Neural crest cell (in vitro differentiated cells): ENCODE measurements around the gene VTN. TPM values are rescaled to one million over a fixed set of nuclear protein-coding genes. Genes with fewer than 3 reads are reported as not detected.

Experiments
- DNase-seq: peaks from one replicate; pipeline ENCODE4 v3.0.0; 2021; ENCODE audit warnings: low read depth, mixed read lengths, low spot score
- H3K27ac Mint-ChIP-seq: one replicate; pipeline ENCODE4 v1.8.0; 2021; ENCODE audit warnings: mild to moderate bottlenecking, mixed read lengths; ENCODE audit not compliant: unreplicated experiment
- H3K27me3 Mint-ChIP-seq: 2 replicates; pipeline ENCODE4 v1.8.0; 2021; ENCODE audit warnings: low read depth, mild to moderate bottlenecking, mixed read lengths
- H3K36me3 Mint-ChIP-seq: 2 replicates; pipeline ENCODE4 v1.8.0; 2021; ENCODE audit warnings: low read depth, mild to moderate bottlenecking, mixed read lengths
- H3K4me1 Mint-ChIP-seq: 2 replicates; pipeline ENCODE4 v1.8.0; 2021; ENCODE audit warnings: mixed read lengths
- H3K4me3 Mint-ChIP-seq: one replicate; pipeline ENCODE4 v1.8.0; 2021; ENCODE audit warnings: mild to moderate bottlenecking, mixed read lengths
- H3K9me3 Mint-ChIP-seq: 2 replicates; pipeline ENCODE4 v1.8.0; 2021; ENCODE audit warnings: mixed read lengths
- CTCF ChIP-seq: fragments of 200-600 bp; sonication (generic); conservative IDR thresholded peaks from 2 replicates; pipeline ENCODE4 v1.5.0; 2021; ENCODE audit warnings: antibody characterized with exemption, mild to moderate bottlenecking
- total RNA-seq: library from RNA; stranded (reverse); gene quantifications from 2 replicates; pipeline ENCODE4 v1.2.1, GENCODE V29; 2021

Gene VTN
- total RNA-seq, 1 donor from 2014 or later, result 0.40 TPM

- Mint-ChIP-seq H3K36me3 (no peaks in the 10 kb centered on the region), H3K27ac (no peak overlapping the region), H3K9me3 (no peaks in the 10 kb centered on the region), H3K27me3 (no peaks in the 10 kb centered on the region), H3K4me3 (peak overlapping the region; percentile 51), H3K4me1 (peaks cover 22% of the 10 kb centered on the region)
- TF ChIP-seq CTCF, result no peak
- DNase-seq, result no peak
Measured at GRCh38 chr17:28367641-28368305, 2.3 kb downstream of the VTN start.

- Mint-ChIP-seq H3K27me3 (no peaks in the 10 kb centered on the region), H3K27ac (no peak overlapping the region), H3K4me3 (peak overlapping the region; percentile 21), H3K36me3 (no peaks in the 10 kb centered on the region), H3K9me3 (no peaks in the 10 kb centered on the region), H3K4me1 (peaks cover 17% of the 10 kb centered on the region)
- TF ChIP-seq CTCF, result no peak
- DNase-seq, result no peak
Measured at GRCh38 chr17:28366605-28367004, 3.5 kb downstream of the VTN start.

GRCh38 chr17:28365487-28365886, 4.6 kb downstream of the VTN start:
- no peak overlapping the region for H3K4me3 Mint-ChIP-seq
- no peak overlapping the region for H3K27ac Mint-ChIP-seq
- H3K4me1 Mint-ChIP-seq, result peaks cover 9% of the 10 kb centered on the region
- H3K36me3 Mint-ChIP-seq, result no peaks in the 10 kb centered on the region
- no peak for DNase-seq
- H3K27me3 Mint-ChIP-seq, result no peaks in the 10 kb centered on the region
- H3K9me3 Mint-ChIP-seq, result no peaks in the 10 kb centered on the region
- TF ChIP-seq CTCF, result no peak

GRCh38 chr17:28364665-28365363, 5.3 kb downstream of the VTN start, which contains the start of gene SEBOX:
TSS of gene SEBOX (minus strand) at chr17:28365199. CDS start at chr17:28365151, 48 bp downstream.
- no peak for TF ChIP-seq CTCF
- no peak for DNase-seq
- H3K36me3 Mint-ChIP-seq, result no peaks in the 10 kb centered on the region
- H3K27me3 Mint-ChIP-seq, result no peaks in the 10 kb centered on the region
- peaks cover 2% of the 10 kb centered on the region for H3K4me1 Mint-ChIP-seq
- no peaks in the 10 kb centered on the region for H3K9me3 Mint-ChIP-seq
- H3K27ac Mint-ChIP-seq, result no peak within 1 kb of the TSS
- H3K4me3 Mint-ChIP-seq, result no peak within 1 kb of the TSS

GRCh38 chr17:28363776-28364650, 6.1 kb downstream of the VTN start:
- no peak for DNase-seq
- no peaks in the 10 kb centered on the region for H3K27me3 Mint-ChIP-seq
- no peak for TF ChIP-seq CTCF
- no peak overlapping the region for H3K4me3 Mint-ChIP-seq
- H3K36me3 Mint-ChIP-seq, result no peaks in the 10 kb centered on the region
- H3K9me3 Mint-ChIP-seq, result no peaks in the 10 kb centered on the region
- H3K4me1 Mint-ChIP-seq, result no peaks in the 10 kb centered on the region
- H3K27ac Mint-ChIP-seq, result no peak overlapping the region
